ENCODE data around the gene RAPGEF1.
A peak's percentile ranks its signal among the peaks of the same experiment; 100 is the strongest.
"Not testable (repeated sequence)": the region's sequence is repeated elsewhere in the genome, so short reads cannot be mapped to it uniquely, and the experiment has no call there.

The RAPGEF1 gene

GRCh38 chr9:131668057-131668438 is 71.8 kb downstream of the RAPGEF1 start:
- TF ChIP-seq CTCF (conservative IDR thresholded peaks at IDR 0.05; ENCODE audit: control insufficient read depth, insufficient read depth, low read depth, low read length) = no peak
- DNase-seq (ENCODE audit: low read depth) = no peak
- H3K4me3 ChIP-seq (ENCODE audit: control insufficient read depth, low read depth, low read length) = no peak overlapping the region

DNA sequence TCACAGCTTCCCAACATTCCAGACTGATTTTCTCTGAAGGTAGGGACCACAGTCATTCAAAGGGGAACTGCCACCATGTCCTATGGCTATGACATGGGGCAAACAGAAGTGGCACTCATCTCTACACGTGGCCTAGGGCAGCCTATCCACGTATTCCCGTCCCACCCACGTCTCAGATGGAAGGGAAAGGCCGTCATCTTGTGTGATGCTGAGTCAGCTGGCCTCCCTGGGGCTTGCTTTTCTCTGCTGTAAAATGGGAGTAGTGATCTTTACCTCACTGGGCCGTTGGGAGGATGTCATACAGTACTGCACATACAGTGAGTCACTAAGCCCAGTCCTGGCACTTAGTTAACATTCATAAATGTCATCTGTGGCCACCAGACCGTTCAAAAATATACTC is 72.3 kb downstream of the RAPGEF1 start:
- no peak for TF ChIP-seq CTCF (conservative IDR thresholded peaks at IDR 0.05; ENCODE audit: control insufficient read depth, insufficient read depth, low read depth, low read length)
- no peak overlapping the region for H3K4me3 ChIP-seq (ENCODE audit: control insufficient read depth, low read depth, low read length)
- peak; percentile 79 for DNase-seq (ENCODE audit: low read depth)

DNA sequence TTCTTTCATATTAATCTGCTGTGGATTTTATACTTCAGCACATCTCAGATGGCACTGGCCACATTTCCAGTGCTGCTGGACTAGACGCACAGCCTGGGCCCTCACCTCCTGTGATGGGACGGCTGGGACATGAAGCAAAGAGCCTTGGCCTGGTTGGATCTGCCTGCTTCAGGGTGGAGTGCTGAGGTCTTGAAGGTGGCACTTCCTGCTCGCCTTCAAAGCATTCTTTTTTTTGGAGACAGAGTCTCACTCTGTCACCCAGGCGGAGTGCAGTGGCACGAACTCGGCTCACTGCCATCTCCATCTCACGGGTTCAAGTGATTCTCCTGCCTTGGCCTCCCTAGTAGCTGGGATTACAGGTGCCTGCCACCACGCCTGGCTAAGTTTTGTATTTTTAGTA is 73.1 kb downstream of the RAPGEF1 start:
- no peak for DNase-seq (ENCODE audit: low read depth)
- no peak for TF ChIP-seq CTCF (conservative IDR thresholded peaks at IDR 0.05; ENCODE audit: control insufficient read depth, insufficient read depth, low read depth, low read length)
- no peak overlapping the region for H3K4me3 ChIP-seq (ENCODE audit: control insufficient read depth, low read depth, low read length)

DNA sequence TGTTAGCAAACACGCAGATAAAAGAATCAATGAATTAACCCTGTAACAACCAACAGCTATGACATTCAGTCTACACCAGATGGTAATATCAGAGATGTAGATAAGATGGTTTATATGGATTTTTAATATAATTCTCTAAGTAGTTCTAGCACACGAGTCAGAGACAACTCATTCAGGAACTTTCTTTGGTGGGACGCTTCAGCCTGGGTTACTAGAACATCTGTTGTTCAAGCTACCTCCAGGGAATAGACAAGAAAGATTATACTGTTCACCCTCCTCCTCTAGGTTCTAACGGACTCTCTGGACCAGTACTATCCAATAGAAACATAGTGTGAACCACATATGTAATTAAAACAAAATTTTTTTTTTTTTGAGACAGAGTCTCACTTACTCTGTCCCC is 73.8 kb downstream of the RAPGEF1 start:
- no peak overlapping the region for H3K4me3 ChIP-seq (ENCODE audit: control insufficient read depth, low read depth, low read length)
- DNase-seq (ENCODE audit: low read depth) = peak; percentile 63
- TF ChIP-seq CTCF (conservative IDR thresholded peaks at IDR 0.05; ENCODE audit: control insufficient read depth, insufficient read depth, low read depth, low read length) = no peak

- TF ChIP-seq CTCF (conservative IDR thresholded peaks at IDR 0.05; ENCODE audit: control insufficient read depth, insufficient read depth, low read depth, low read length) = no peak
- DNase-seq (ENCODE audit: low read depth) = no peak
- H3K4me3 ChIP-seq (ENCODE audit: control insufficient read depth, low read depth, low read length) = no peak overlapping the region
These were observed 76.6 kb downstream of the RAPGEF1 start for GRCh38 chr9:131663288-131663687.

- H3K4me3 ChIP-seq (ENCODE audit: control insufficient read depth, low read depth, low read length); DNase-seq (ENCODE audit: low read depth): not testable (repeated sequence)
These were observed 77.6 kb downstream of the RAPGEF1 start for GRCh38 chr9:131662289-131662621.

GRCh38 chr9:131661568-131662288 is 78.1 kb downstream of the RAPGEF1 start:
- no peak for TF ChIP-seq CTCF (conservative IDR thresholded peaks at IDR 0.05; ENCODE audit: control insufficient read depth, insufficient read depth, low read depth, low read length)
- no peak for DNase-seq (ENCODE audit: low read depth)
- no peak overlapping the region for H3K4me3 ChIP-seq (ENCODE audit: control insufficient read depth, low read depth, low read length)
